MM.1S (cell line): ENCODE data around the gene YLPM1.

ENCODE experiments used
- CTCF ChIP-seq: fragments of 300-600 bp; sonication (generic); IDR thresholded peaks from 2 replicates; pipeline ENCODE4 v1.5.1; 2016; ENCODE audit warnings: antibody characterized with exemption, low read length, mixed read lengths
- EZH2 ChIP-seq: fragments of 300-600 bp; sonication (generic); optimal IDR thresholded peaks from 2 replicates; pipeline ENCODE3; 2017; ENCODE audit warnings: low read depth, mild to moderate bottlenecking, antibody characterized with exemption, low read length, mixed read lengths
- EZH2phosphoT487 ChIP-seq: fragments of 300-600 bp; sonication (generic); IDR thresholded peaks from 2 replicates; pipeline ENCODE4 v1.6.1; 2018; ENCODE audit warnings: antibody characterized with exemption, low read length

- TF ChIP-seq CTCF, result no peak
- TF ChIP-seq EZH2, result no peak
- no peak for TF ChIP-seq EZH2phosphoT487
These were observed 71.7 kb downstream of the YLPM1 start for GRCh38 chr14:74834692-74835392.
